Testis (tissue), 3 donors: ENCODE results near the gene ARHGAP12. TPM values are rescaled to one million over a fixed set of nuclear protein-coding genes. Genes with fewer than 3 reads are reported as not detected.

ENCODE experiments used
- DNase-seq: peaks from one replicate; pipeline ENCODE4 v3.0.0-alpha.2; 2019
- H3K27ac ChIP-seq, 2 donors: fragments of 200-600 bp; sonication (generic); one replicate each; pipeline ENCODE4 v1.5.1; 2019
- H3K27me3 ChIP-seq: fragments of 200-600 bp; sonication (generic); one replicate; pipeline ENCODE4 v1.5.1; 2019
- H3K36me3 ChIP-seq: fragments of 200-600 bp; sonication (generic); one replicate; pipeline ENCODE4 v1.5.1; 2017; ENCODE audit warnings: low read depth; ENCODE audit errors: missing control alignments
- H3K4me1 ChIP-seq: fragments of 200-600 bp; sonication (generic); one replicate; pipeline ENCODE4 v1.5.1; 2019
- H3K4me3 ChIP-seq, 2 donors: fragments of 200-600 bp; sonication (generic); one replicate each; pipeline ENCODE4 v1.5.1; 2017 to 2019
- H3K9me3 ChIP-seq: fragments of 200-600 bp; sonication (generic); one replicate; pipeline ENCODE4 v1.5.1; 2017
- POLR2A ChIP-seq: fragments of 450-650 bp; IDR thresholded peaks from one replicate; pipeline ENCODE4 v1.6.1; 2017; ENCODE audit warnings: antibody characterized with exemption, mild to moderate bottlenecking, moderate library complexity
- WGBS, 2 donors: methylation state at CpG; one replicate each; pipeline ENCODE4 v1.1.5; 2018; 5-methylcytosine and 5-hydroxymethylcytosine counted together
- intact Hi-C: fragments of 100-400 bp; cut with DNase I; formaldehyde crosslinking; loops from one replicate; pipeline ENCODE4 v1.15.1; 2023; ENCODE audit warnings: low total_unique reads
- polyA plus RNA-seq: library from polyadenylated mRNA; stranded (reverse); fragments of 350-450 nt; fragmentation: Illumina TruSeq; extraction: RNeasy Lipid Tissue Mini Kit (QIAGEN cat#74804); gene quantifications from one replicate; pipeline ENCODE4 v1.2.3, GENCODE V29; 2014; ENCODE audit warnings: low read depth, low replicate concordance; ENCODE audit not compliant: insufficient read depth
- total RNA-seq, 2 donors: library from RNA; depleted of rRNA; stranded (reverse); fragments of >200 nt; gene quantifications; one replicate each; pipeline ENCODE4 v1.2.3, GENCODE V29; 2016
- TF ChIP-seq, protein P1 (sequence below), 3 experiments: fragments of 450-650 bp in 2 of 3; fragments of 200-600 bp in 1 of 3; sonication (generic) in 1 of 3; IDR thresholded peaks; one replicate each; pipeline ENCODE4 v1.5.1; 2016 to 2019; ENCODE audit warnings: antibody characterized with exemption in 3 of 3, mild to moderate bottlenecking in 2 of 3, moderate library complexity in 1 of 3

ARHGAP12 gene
- total and polyA plus RNA-seq, 3 donors from 2014 or later, result 11.7 to 36.1 (median 33.1) TPM

DNA sequence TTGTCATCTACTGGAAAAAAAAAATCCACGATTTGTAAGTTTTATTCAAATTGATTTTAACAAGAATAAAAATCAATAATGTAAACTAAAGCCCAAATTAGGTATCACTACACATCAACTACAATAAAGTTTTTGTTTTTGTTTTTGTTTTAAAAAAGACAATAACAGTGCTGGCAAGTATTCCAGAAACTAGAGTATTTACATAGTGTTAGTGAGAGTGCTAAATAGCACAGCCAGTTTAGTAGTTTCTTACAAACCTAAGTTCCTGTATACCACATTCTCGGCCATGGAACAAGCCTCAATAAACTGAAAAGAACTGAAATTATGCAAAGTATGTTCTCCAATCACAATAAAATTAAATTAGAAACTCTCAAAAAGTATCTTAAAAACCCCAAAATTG, 8.1 kb downstream of the ARHGAP12 start:
- TF ChIP-seq, protein P1, sequence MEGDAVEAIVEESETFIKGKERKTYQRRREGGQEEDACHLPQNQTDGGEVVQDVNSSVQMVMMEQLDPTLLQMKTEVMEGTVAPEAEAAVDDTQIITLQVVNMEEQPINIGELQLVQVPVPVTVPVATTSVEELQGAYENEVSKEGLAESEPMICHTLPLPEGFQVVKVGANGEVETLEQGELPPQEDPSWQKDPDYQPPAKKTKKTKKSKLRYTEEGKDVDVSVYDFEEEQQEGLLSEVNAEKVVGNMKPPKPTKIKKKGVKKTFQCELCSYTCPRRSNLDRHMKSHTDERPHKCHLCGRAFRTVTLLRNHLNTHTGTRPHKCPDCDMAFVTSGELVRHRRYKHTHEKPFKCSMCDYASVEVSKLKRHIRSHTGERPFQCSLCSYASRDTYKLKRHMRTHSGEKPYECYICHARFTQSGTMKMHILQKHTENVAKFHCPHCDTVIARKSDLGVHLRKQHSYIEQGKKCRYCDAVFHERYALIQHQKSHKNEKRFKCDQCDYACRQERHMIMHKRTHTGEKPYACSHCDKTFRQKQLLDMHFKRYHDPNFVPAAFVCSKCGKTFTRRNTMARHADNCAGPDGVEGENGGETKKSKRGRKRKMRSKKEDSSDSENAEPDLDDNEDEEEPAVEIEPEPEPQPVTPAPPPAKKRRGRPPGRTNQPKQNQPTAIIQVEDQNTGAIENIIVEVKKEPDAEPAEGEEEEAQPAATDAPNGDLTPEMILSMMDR (IDR thresholded peaks at IDR 0.05), result no peak
- no peak for TF ChIP-seq POLR2A
- Histone ChIP-seq H3K36me3 (no peaks in the 10 kb centered on the region), H3K9me3 (no peaks in the 10 kb centered on the region), H3K4me3 (no peak overlapping the region), H3K4me1 (no peaks in the 10 kb centered on the region), H3K27me3 (no peaks in the 10 kb centered on the region), H3K27ac (no peak overlapping the region)
- 79 to 84% methylated on average over 2 of the region's 2 CpGs for WGBS, 2 donors
- intact Hi-C loops, result no loop called here
- no peak for DNase-seq

DNA sequence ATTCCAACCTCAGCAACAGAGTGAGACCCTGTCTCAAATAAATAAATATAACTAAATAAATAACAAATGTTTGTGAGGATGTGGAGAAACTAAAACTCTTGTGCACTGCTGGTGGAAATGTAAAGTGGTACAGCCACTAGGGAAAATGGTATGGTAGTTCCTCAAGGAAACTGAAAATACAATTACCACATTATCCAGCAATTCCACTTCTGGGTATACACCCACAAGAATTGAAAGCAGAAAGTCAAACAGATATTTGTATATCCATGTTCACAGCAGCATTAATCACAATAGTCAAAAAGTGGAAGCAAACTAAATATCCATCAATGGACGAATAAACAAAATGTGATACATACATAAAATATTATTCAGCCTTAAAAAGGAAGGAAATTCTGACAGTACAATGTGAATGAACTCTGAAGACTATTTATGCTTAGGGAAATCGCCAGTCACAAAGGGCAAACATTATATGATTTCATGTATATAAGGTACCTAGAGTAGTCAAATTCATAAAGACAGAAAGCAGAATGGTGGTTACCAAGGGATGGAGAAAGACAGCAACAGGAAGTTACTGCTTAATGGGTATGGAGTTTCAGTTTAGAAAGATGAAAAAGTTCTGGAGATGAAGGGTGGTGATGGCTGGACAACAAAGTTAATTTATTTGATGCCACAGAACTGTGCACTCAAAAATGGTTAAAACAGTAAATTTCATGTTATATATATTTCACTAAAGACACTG, 9.8 kb downstream of the ARHGAP12 start:
- no peak for TF ChIP-seq POLR2A
- TF ChIP-seq, protein P1 (IDR thresholded peaks at IDR 0.05), result no peak
- DNase-seq, result no peak
- no peaks in the 10 kb centered on the region for H3K9me3 ChIP-seq
- intact Hi-C loops, result no loop called here
- WGBS, 2 donors, result 89 to 94% methylated on average over 2 of the region's 2 CpGs
- no peak overlapping the region for H3K27ac ChIP-seq
- no peaks in the 10 kb centered on the region for H3K36me3 ChIP-seq
- no peak overlapping the region for H3K4me3 ChIP-seq
- no peaks in the 10 kb centered on the region for H3K4me1 ChIP-seq
- no peaks in the 10 kb centered on the region for H3K27me3 ChIP-seq

DNA sequence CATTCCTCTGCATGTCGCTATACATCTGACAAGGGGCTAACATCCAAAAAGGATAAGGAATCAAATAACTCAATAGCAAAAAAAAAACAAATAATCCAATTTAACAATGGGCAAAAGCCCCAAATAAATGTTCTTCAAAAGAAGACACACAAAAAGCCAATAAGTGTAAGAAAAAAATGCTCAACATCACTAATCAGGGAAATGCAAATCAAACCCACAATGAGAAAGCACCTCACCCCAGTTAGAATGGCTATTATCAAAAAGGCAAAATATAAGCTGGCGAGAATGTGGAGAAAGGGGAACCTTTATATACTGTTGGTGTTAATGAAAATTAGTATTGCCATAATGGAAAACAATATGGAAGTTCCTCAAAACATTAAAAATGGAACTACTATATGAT, 14.3 kb downstream of the ARHGAP12 start:
- H3K27ac ChIP-seq, result no peak overlapping the region
- no peaks in the 10 kb centered on the region for H3K36me3 ChIP-seq
- H3K9me3 ChIP-seq, result no peaks in the 10 kb centered on the region
- WGBS, 2 donors, result 97 to 98% methylated on average over 2 of the region's 2 CpGs
- H3K4me3 ChIP-seq, result no peak overlapping the region
- intact Hi-C loops, result no loop called here
- no peak for DNase-seq
- H3K27me3 ChIP-seq, result no peaks in the 10 kb centered on the region
- TF ChIP-seq, protein P1 (IDR thresholded peaks at IDR 0.05), result no peak
- TF ChIP-seq POLR2A, result no peak
- peaks cover 7% of the 10 kb centered on the region for H3K4me1 ChIP-seq

DNA sequence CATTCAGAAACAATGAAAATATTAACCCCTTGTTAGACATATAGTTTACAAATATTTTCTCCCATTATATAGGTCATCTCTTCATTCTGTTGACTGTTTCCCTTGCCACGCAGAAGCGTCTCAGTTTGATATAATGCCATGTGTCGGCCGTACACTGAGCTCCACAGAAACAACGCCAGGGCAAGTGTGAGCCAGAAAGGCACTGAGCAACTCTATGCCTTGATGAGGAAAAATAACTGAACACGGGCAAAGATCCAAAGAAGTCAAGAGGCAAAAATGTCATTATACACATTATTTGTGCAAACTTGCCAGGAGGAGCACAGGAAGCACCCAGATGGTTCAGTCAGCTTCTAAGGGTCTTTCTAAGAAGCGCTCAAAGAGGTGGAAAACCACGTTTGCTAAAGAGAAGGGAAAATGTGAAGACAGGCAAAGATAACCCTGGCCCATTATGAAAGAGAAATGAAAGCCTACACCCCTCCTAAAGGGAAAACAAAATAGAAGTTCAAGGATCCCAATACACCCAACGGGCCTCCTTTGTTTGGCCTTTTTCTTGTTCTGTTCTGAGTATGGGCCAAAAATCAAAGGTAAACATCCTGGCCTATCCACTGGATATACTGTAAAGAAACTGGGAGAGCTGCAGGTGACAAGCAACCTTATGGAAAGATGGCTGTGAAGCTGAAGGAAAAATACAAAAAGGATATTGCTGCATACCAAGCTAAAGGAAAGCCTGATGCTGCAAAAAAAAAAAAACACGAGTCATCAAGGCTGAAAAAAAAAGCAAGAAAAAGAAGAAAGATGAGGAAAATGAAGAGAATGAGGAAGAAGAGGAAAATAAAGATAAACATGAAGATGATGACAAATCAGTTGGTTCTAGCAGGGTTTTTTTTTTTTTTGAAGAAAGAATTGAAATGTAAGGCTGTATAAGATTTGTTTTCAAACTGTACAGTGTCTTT, 15.5 kb downstream of the ARHGAP12 start:
- Histone ChIP-seq H3K27me3 (no peaks in the 10 kb centered on the region), H3K27ac (no peak overlapping the region), H3K4me3 (no peak overlapping the region), H3K36me3 (no peaks in the 10 kb centered on the region), H3K4me1 (peaks cover 7% of the 10 kb centered on the region), H3K9me3 (no peaks in the 10 kb centered on the region)
- WGBS, 2 donors, result 53 to 67% methylated on average over 10 of the region's 10 CpGs
- intact Hi-C loops, result no loop called here
- no peak for TF ChIP-seq POLR2A
- TF ChIP-seq, protein P1 (IDR thresholded peaks at IDR 0.05), result no peak
- DNase-seq, result no peak
